Mononuclear cell (primary cell): Measurements from ENCODE around the gene RANBP2. TPM values are rescaled to one million over a fixed set of nuclear protein-coding genes. Genes with fewer than 3 reads are reported as not detected.
A peak's percentile ranks its signal among the peaks of the same experiment; 100 is the strongest.
"Not testable (repeated sequence)": the region's sequence is repeated elsewhere in the genome, so short reads cannot be mapped to it uniquely, and the experiment has no call there.

ENCODE experiments used
- H3K27me3 ChIP-seq: 2 replicates; pipeline ENCODE4 v1.6.0; 2011; ENCODE audit warnings: low read length, control low read depth; ENCODE audit not compliant: insufficient read depth
- H3K4me1 ChIP-seq: 2 replicates; pipeline ENCODE4 v1.5.1; 2011; ENCODE audit warnings: mild to moderate bottlenecking, low read length, control low read depth; ENCODE audit not compliant: insufficient read depth
- H3K4me3 ChIP-seq: 2 replicates; pipeline ENCODE4 v1.5.1; 2011; ENCODE audit warnings: mild to moderate bottlenecking, low read length, moderate library complexity
- H3K9me3 ChIP-seq: 2 replicates; pipeline ENCODE4 v1.5.1; 2011; ENCODE audit warnings: low read depth, mild to moderate bottlenecking, control low read depth, low read length
- total RNA-seq: library from RNA; depleted of rRNA; stranded (reverse); fragments of >200 nt; gene quantifications from one replicate; pipeline ENCODE4 v1.2.3, GENCODE V29; 2012

RANBP2 gene
- total RNA-seq = 281 TPM

GRCh38 chr2:108719149-108720044 is at the start of gene RANBP2:
Gene RANBP2 (plus strand): TSS chr2:108719482. CDS start chr2:108719607, 125 bp downstream.
- Histone ChIP-seq H3K4me3 (peak within 1 kb of the TSS; percentile 72), H3K27me3 (no peaks in the 10 kb centered on the region), H3K9me3 (no peaks in the 10 kb centered on the region), H3K4me1 (peaks cover 17% of the 10 kb centered on the region)

DNA sequence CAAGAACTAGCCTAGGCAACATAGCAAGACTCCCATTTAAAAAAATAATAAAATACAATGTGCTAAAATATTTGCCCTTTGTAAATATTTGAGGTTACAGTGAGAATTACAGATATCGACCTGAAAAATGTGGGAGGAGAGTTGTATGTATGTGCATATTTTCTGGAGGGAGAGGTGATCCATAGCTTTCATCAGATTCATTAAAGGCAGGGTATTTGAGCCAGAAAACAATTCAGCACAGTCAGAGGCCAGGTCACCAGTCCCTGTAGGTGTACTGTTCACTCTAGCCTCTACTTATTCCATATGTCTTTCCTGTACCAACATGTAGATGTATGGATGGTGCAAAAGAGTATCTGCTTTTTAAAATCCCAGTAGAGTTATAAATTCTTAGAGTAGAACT is 49.0 kb upstream of the RANBP2 start:
- not testable (repeated sequence) for H3K9me3 ChIP-seq

DNA sequence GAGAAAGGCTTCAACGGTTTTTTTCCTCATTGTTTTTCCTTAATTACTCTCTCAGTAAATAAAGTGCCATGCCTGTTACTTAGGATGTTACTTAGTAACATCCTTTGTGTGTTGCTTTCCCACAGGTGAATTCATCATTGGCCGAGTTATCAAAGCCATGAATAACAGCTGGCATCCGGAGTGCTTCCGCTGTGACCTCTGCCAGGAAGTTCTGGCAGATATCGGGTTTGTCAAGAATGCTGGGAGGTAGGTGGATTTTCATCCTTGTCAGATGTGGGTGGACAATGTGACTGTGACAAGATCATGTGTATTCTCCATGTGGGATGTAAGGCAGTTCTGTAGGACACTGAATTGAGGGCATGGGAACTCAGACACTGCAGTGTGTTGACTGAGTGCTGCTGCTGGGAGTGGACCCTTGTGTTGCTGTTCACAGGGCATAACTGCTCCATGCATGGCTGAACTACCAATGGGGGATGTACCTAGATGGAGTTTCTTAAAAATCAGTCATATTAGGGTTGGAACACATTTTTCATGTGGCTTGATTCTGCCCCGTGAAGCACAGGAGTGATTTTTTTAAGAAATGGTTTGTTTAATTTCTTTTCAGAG is 47.0 kb upstream of the RANBP2 start:
- H3K9me3 ChIP-seq, H3K4me3 ChIP-seq, H3K4me1 ChIP-seq, H3K27me3 ChIP-seq: not testable (repeated sequence)

More for the DNA sequence above, 49.0 kb upstream of the RANBP2 start:
- H3K4me3 ChIP-seq, H3K4me1 ChIP-seq, H3K27me3 ChIP-seq: not testable (repeated sequence)

DNA sequence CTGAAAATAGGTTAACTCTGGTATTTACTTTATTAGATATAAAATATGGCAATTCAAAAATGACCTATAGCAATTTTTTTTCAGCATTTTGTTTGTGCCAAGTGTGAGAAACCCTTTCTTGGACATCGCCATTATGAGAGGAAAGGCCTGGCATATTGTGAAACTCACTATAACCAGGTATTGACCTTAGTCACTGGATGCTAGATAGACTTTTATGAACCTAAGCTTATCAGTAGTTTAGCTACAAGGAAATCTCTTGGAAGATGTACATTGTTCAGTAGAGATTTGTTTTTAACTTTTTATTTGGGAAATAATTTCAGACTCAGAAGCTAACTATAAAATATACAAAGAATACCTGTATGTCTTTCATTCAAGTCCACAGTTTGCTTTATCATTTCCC is 42.8 kb upstream of the RANBP2 start:
- H3K27me3 ChIP-seq, H3K4me3 ChIP-seq, H3K9me3 ChIP-seq, H3K4me1 ChIP-seq: not testable (repeated sequence)

GRCh38 chr2:108677239-108677744 is 42.0 kb upstream of the RANBP2 start:
- H3K27me3 ChIP-seq, H3K4me3 ChIP-seq, H3K9me3 ChIP-seq: not testable (repeated sequence)

GRCh38 chr2:108678198-108678651 is 41.1 kb upstream of the RANBP2 start:
- H3K4me1 ChIP-seq, H3K4me3 ChIP-seq, H3K27me3 ChIP-seq, H3K9me3 ChIP-seq: not testable (repeated sequence)

More at GRCh38 chr2:108677239-108677744, 42.0 kb upstream of the RANBP2 start:
- not testable (repeated sequence) for H3K4me1 ChIP-seq

- not testable (repeated sequence) for H3K4me1 ChIP-seq, H3K9me3 ChIP-seq, H3K27me3 ChIP-seq, H3K4me3 ChIP-seq
These were observed 38.5 kb upstream of the RANBP2 start for GRCh38 chr2:108680805-108681204.

- H3K4me3 ChIP-seq, H3K4me1 ChIP-seq, H3K9me3 ChIP-seq, H3K27me3 ChIP-seq: not testable (repeated sequence)
These were observed 30.2 kb upstream of the RANBP2 start for GRCh38 chr2:108688818-108689756.

DNA sequence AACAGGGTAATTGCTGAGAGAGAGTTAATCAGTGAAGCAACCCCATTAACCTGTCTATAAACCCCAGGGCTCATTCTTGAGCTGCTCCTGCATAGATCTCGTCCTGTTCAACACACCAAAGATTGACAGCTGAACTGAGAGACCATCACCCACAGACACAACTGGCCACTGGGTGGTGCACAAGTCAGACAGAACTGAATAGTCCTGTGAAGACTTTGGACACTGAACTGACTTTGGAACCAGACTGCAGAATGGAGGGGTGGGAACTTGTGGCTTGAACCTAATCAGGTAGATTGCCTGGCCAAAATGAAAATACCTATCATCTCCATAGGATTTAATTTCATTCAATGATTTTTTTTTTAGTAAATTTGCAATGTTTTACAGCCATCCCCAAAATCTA is 29.3 kb upstream of the RANBP2 start:
- not testable (repeated sequence) for H3K27me3 ChIP-seq, H3K4me1 ChIP-seq, H3K4me3 ChIP-seq, H3K9me3 ChIP-seq

DNA sequence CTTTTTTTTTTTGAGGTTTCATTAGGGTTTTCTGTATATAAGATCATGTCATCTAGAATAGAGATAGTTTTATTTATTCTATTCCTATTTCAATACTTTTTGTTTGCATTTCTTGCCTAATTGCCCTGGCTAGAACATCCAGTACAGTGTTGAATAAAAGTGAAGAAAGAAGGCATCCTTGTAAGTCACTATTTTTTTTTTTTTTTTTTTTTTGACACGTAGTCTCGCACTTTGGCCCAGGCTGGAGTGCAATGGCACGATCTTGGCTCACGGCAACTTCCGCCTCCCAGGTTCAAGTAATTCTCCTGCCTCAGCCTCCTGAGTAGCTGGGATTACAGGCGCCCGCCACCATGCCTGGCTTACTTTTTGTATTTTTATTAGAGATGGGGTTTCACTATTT is 27.8 kb upstream of the RANBP2 start:
- H3K27me3 ChIP-seq = no peaks in the 10 kb centered on the region
- H3K4me1 ChIP-seq = no peaks in the 10 kb centered on the region
- no peak overlapping the region for H3K4me3 ChIP-seq
- no peaks in the 10 kb centered on the region for H3K9me3 ChIP-seq

- no peak overlapping the region for H3K4me3 ChIP-seq
- H3K27me3 ChIP-seq = no peaks in the 10 kb centered on the region
- no peaks in the 10 kb centered on the region for H3K4me1 ChIP-seq
- no peaks in the 10 kb centered on the region for H3K9me3 ChIP-seq
These were observed 18.1 kb upstream of the RANBP2 start for GRCh38 chr2:108701208-108701607.

GRCh38 chr2:108701806-108702205 is 17.5 kb upstream of the RANBP2 start:
- Histone ChIP-seq H3K4me1 (no peaks in the 10 kb centered on the region), H3K9me3 (no peaks in the 10 kb centered on the region), H3K4me3 (no peak overlapping the region), H3K27me3 (no peaks in the 10 kb centered on the region)

DNA sequence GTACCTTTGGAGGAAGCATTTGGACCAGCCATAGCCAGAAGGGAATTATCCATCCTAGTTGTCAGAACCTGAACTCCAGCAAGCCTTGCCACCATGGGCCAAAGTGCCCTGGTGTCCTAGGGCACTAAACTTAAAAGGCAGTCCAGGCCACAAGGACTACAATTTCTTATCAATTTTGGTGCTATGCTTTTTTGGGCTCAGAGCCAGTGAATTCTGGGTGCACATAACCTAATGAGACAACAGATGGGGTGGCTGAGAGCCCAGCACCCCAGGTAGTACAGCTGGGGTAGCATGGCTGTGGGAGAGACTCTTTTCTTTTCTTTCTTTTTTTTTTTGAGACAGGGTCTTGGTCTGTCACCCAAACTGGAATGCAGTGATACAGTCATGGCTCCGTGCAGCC is 14.4 kb upstream of the RANBP2 start:
- H3K27me3 ChIP-seq = no peaks in the 10 kb centered on the region
- no peaks in the 10 kb centered on the region for H3K4me1 ChIP-seq
- no peaks in the 10 kb centered on the region for H3K9me3 ChIP-seq
- H3K4me3 ChIP-seq = no peak overlapping the region

DNA sequence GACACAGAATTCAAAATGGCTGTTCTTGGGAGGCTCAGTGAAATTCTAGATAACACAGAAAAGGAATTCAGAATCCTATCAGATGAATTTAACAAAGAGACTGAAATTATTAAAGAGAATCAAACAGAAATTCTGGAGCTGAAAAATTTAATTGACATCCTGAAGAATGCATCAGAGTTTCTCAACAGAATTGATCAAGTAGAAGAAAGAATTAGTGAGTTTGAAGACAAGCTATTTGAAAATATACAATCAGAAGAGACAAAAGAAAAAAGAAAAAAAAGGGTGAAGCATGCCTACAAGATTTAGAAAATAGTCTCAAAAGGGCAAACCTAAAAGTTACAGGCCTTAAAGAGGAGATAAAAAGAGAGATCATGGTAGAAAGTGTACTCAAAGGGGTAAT is 12.0 kb upstream of the RANBP2 start:
- no peaks in the 10 kb centered on the region for H3K27me3 ChIP-seq
- no peaks in the 10 kb centered on the region for H3K9me3 ChIP-seq
- no peak overlapping the region for H3K4me3 ChIP-seq
- no peaks in the 10 kb centered on the region for H3K4me1 ChIP-seq

GRCh38 chr2:108716971-108717370 is 2.3 kb upstream of the RANBP2 start:
- peaks cover 12% of the 10 kb centered on the region for H3K4me1 ChIP-seq
- not testable (repeated sequence) for H3K4me3 ChIP-seq, H3K27me3 ChIP-seq, H3K9me3 ChIP-seq
